ENCODE measurements around the gene PTEN.

PTEN gene

DNA sequence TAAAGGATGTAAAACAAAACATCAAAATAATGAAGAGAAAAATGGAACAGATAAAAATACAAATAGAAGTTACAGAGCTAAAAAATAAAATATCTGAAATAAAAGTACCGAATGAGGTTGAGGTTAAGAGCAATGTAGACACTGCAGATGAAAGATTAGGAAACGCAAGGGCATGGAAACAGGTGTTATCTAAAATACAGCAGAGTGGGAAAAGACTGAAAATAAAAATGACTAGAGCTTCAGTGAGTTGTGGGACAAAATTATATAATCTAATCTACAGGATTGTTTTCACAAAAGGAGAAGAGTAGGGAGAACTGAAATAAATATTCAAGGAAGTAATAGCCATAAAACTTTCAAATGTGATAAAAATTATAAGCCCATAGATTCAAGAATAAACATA, 123.8 kb downstream of the PTEN start:
- DNase-seq = no peak

- DNase-seq = no peak
These were observed 128.5 kb downstream of the PTEN start for GRCh38 chr10:87991946-87992345.

GRCh38 chr10:88004451-88004850, 141.0 kb downstream of the PTEN start:
- DNase-seq = no peak

- no peak for DNase-seq
These were observed 142.8 kb downstream of the PTEN start for GRCh38 chr10:88006261-88006660.

DNA sequence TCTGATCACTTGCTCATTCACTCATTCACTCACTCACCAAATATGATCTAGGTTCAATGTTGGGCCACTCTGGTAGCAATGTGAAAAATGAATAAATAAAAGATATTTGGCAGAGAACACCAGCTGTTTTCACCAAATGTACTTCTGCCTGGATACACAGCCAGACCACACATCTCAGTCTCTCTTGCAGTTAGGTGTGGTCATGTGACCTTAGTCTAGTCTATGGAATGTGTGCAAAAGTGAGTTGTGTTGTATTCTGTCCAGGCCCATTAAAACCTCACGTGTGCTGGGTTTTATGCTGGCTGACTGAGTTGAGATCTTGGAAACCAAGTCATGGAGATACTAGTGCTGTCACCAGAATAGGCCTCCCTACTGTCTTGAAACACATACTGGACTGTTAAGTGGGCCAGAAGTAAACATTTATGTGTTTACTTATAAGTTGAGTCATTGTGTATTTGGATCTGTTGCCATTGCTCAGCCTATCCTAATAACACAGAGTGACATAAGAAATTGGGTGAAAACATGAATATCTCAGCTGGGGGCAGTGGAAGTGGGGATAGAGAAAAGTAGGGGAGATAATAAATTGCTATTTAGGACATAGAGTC, 145.5 kb downstream of the PTEN start:
- DNase-seq = no peak

GRCh38 chr10:88012641-88013040, 149.2 kb downstream of the PTEN start:
- DNase-seq = no peak

DNA sequence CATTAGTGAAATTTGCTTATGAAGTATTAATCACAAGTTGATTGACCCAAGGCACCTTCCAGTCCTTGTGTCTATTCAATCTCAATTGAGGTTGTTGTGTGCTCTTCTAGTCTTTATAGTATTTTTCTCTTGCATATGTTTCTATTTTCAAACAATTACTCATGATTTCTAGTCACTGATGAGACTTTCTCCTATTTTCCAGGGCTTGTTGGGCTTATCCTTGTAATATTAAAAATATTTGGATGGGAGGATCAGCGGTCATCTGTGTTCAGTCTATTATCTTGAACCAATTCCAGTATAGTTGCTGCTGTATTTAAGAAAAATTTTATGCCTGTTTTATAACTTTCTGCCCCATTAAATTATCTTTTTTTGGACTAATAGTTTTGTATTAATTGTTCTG, 154.4 kb downstream of the PTEN start:
- no peak for DNase-seq

DNA sequence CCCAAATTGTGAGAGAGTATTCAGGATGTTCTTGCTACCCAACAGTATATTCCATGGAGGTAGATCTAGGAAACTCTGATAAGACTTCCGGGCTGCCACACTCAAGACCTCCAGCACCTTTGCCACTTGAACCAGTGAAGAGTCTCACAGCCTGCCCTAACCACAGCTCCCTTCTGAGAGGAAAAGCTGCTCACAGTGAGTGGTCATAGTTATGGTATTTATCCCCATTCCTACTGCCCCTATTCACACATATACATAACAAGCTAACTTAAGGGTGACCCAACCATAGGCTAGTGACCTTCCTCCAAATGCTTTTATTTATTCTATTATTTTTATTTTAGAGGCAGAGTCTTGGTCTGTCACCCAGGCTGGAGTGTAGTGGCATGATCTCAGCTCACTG, 156.3 kb downstream of the PTEN start:
- no peak for DNase-seq

All from NCI-H2081 treated with DMSO at 0.1 percent for 48 hours (cell line).